ENCODE results near the gene RTL10. TPM values are rescaled to one million over a fixed set of nuclear protein-coding genes. Genes with fewer than 3 reads are reported as not detected.
"Not testable (repeated sequence)": the region's sequence is repeated elsewhere in the genome, so short reads cannot be mapped to it uniquely, and the experiment has no call there.

The RTL10 gene
- polyA plus RNA-seq, 1 experiment = 9.5 TPM

DNA sequence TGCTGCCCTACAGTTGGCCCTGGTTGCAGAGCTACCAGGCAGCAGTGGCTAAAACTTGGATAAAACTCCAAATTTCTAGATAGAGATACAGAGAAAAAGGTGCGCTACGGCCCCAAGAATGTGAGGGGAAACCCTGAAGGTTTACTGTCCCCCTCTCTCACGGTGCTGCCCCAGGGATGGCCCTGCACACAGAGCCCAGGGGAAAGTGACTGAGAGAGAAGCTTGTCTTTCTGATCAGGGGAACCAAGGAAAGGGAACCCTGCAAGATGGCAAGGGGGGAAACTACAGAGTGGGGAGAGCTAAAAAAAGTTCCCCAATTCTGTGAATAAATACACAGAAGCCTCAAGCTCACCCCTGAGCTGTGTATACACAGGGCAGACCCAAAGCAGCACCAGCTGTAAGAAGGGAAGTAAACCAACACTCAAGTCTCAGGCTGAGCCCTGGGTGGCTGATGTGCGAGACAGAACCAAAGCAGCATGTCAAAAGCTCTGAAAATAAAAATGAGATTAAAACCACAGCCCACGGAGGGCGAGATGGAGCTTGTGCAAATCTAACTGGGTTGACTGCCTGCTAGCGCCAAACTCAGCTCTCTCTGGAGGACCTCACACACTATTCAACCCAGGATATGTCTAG is 22.1 kb downstream of the RTL10 start:
- no peaks in the 10 kb centered on the region for H3K9me3 ChIP-seq (ENCODE audit: control insufficient read depth, insufficient read depth, low read length)
- H3K27me3 ChIP-seq (ENCODE audit: control insufficient read depth, insufficient read depth, low read length) = no peaks in the 10 kb centered on the region
- POLR2A ChIA-PET = interaction anchor here (1.4 to 1.5 kb wide), 2 partner anchors 9 to 22 kb away, joined by 3 to 5 read pairs; partner anchors contain the start of genes GNB1L and RTL10
- DNase-seq (ENCODE audit: low read depth, low spot score) = no peak
- CTCF ChIA-PET = interaction anchor here (1.2 kb wide), 1 partner anchor 116 kb away, joined by 3 read pairs; no protein-coding TSS in a partner anchor
- no peak overlapping the region for H3K27ac ChIP-seq (ENCODE audit: low read depth, low read length)
- TF ChIP-seq, protein P1, sequence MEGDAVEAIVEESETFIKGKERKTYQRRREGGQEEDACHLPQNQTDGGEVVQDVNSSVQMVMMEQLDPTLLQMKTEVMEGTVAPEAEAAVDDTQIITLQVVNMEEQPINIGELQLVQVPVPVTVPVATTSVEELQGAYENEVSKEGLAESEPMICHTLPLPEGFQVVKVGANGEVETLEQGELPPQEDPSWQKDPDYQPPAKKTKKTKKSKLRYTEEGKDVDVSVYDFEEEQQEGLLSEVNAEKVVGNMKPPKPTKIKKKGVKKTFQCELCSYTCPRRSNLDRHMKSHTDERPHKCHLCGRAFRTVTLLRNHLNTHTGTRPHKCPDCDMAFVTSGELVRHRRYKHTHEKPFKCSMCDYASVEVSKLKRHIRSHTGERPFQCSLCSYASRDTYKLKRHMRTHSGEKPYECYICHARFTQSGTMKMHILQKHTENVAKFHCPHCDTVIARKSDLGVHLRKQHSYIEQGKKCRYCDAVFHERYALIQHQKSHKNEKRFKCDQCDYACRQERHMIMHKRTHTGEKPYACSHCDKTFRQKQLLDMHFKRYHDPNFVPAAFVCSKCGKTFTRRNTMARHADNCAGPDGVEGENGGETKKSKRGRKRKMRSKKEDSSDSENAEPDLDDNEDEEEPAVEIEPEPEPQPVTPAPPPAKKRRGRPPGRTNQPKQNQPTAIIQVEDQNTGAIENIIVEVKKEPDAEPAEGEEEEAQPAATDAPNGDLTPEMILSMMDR (IDR thresholded peaks at IDR 0.05; ENCODE audit: low read depth, low read length) = no peak
- no peak overlapping the region for H3K4me3 ChIP-seq (ENCODE audit: low read depth, low read length)

DNA sequence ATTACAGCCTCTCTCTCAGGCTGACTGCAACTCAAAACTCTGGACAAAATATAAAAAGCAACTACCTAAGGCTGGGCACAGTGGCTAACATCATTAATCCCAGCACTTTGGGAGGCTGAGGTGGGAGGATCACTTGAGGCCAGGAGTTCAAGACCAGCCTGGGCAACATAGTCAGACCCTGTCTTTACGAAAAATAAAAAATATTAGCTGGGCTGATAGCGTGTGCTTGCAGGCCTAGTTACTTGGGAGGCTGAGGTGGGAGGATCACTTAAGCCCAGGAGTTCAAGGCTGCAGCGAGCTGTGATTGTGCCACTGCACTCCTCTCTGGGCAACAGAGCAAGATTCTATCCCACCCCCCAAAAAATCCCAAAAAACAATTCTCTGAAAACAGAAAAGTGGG is 22.7 kb downstream of the RTL10 start:
- not testable (repeated sequence) for H3K9me3 ChIP-seq (ENCODE audit: control insufficient read depth, insufficient read depth, low read length); H3K27me3 ChIP-seq (ENCODE audit: control insufficient read depth, insufficient read depth, low read length); H3K27ac ChIP-seq (ENCODE audit: low read depth, low read length); H3K4me3 ChIP-seq (ENCODE audit: low read depth, low read length); DNase-seq (ENCODE audit: low read depth, low spot score)
- CTCF ChIA-PET = interaction anchor here (1.2 kb wide), 1 partner anchor 116 kb away, joined by 3 read pairs; no protein-coding TSS in a partner anchor
- POLR2A ChIA-PET = interaction anchor here (1.4 to 1.5 kb wide), 2 partner anchors 10 to 22 kb away, joined by 3 to 5 read pairs; partner anchors contain the start of genes GNB1L and RTL10

DNA sequence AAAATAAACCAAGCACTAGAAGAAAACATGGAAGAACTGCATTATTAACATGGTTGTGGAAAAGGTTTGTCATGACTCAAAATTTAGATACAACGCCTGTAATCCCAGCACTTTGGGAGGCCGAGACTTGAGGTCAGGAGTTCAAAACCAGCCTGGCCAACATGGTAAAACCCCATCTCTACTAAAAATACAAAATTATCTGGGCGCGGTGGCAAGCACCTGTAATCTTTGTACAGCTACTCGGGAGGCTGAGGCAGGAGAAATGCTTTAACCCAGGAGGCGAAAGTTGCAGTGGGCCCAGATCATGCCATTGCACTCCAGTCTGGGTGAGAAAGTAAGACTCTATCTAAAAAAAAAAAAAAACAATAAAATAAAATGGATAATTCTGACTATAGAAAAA is 23.7 kb downstream of the RTL10 start:
- Histone ChIP-seq H3K4me3 (ENCODE audit: low read depth, low read length) (no peak overlapping the region), H3K27ac (ENCODE audit: low read depth, low read length) (no peak overlapping the region), H3K27me3 (ENCODE audit: control insufficient read depth, insufficient read depth, low read length) (no peaks in the 10 kb centered on the region), H3K9me3 (ENCODE audit: control insufficient read depth, insufficient read depth, low read length) (no peaks in the 10 kb centered on the region)
- no peak for DNase-seq (ENCODE audit: low read depth, low spot score)
- TF ChIP-seq, protein P1 (IDR thresholded peaks at IDR 0.05; ENCODE audit: low read depth, low read length) = no peak
- ChIA-PET CTCF (interaction anchor here (0.6 kb wide), 1 partner anchor 74 kb away, joined by 3 read pairs; no protein-coding TSS in a partner anchor), POLR2A (no interaction called here)

DNA sequence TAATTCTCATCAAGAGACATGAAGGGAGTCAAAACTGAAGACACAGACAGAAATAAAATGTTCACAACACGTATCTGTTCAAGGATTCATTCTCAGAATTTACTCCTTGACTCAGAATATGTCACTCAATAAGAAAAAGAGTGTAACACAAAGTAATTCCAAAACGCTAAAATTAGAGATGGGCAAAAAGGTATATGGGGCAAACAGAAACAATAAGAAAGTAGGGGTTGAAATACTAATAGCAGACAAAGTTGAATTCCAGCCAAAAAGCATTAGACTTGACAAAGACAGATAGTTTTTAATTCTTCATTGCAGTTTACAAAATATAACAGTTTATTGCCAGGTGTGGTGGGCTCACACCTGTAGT is 26.7 kb downstream of the RTL10 start:
- H3K27ac ChIP-seq (ENCODE audit: low read depth, low read length) = no peak overlapping the region
- POLR2A ChIA-PET = no interaction called here
- no peak for DNase-seq (ENCODE audit: low read depth, low spot score)
- no peaks in the 10 kb centered on the region; the same call in 1 of the 2 replicates for H3K9me3 ChIP-seq (ENCODE audit: control insufficient read depth, insufficient read depth, low read length)
- CTCF ChIA-PET = no interaction called here
- H3K27me3 ChIP-seq (ENCODE audit: control insufficient read depth, insufficient read depth, low read length) = no peaks in the 10 kb centered on the region
- TF ChIP-seq, protein P1 (IDR thresholded peaks at IDR 0.05; ENCODE audit: low read depth, low read length) = no peak
- no peak overlapping the region for H3K4me3 ChIP-seq (ENCODE audit: low read depth, low read length)

DNA sequence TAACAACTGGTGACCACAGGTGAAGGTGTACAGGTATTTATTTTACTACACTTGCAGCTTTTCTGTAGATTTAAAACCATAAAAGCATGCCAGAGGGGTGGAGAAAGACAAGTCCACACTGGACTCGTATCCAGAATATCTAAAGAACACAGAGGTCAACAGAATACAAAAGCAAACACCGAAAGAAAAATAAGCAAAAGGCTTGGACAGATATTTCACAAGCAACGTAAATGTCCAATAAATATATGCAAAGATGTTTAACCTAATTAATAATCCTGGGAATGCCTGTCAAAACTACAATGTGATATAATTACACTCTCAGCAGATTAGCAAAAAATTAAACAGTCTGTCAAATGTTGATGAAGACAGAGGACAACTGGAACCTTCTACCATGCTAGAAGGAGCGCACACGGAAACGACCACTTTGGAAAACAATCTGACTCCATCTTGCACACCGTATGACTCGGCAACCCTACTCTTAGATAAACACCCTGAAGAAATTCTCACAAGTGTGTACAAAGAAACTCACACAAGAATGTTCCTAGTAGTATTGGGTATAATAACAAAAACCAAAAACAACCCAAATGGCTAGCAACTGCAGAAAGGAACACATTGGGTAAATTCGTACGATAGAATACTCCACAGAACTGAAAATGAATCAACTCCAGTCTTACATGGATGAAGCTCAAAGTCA is 27.2 kb downstream of the RTL10 start:
- no peaks in the 10 kb centered on the region; the same call in 1 of the 2 replicates for H3K9me3 ChIP-seq (ENCODE audit: control insufficient read depth, insufficient read depth, low read length)
- POLR2A ChIA-PET = no interaction called here
- no peaks in the 10 kb centered on the region for H3K27me3 ChIP-seq (ENCODE audit: control insufficient read depth, insufficient read depth, low read length)
- H3K27ac ChIP-seq (ENCODE audit: low read depth, low read length) = no peak overlapping the region
- no peak overlapping the region for H3K4me3 ChIP-seq (ENCODE audit: low read depth, low read length)
- TF ChIP-seq, protein P1 (IDR thresholded peaks at IDR 0.05; ENCODE audit: low read depth, low read length) = no peak
- CTCF ChIA-PET = no interaction called here
- no peak for DNase-seq (ENCODE audit: low read depth, low spot score)
